ENCODE data around the gene BRCA2. TPM values are rescaled to one million over a fixed set of nuclear protein-coding genes. Genes with fewer than 3 reads are reported as not detected.

The BRCA2 gene
- total and polyA plus RNA-seq, 9 of the 15 experiments (the other 6 are each of a cell fraction or from before 2014, with no cell fraction given), result 4.1 to 17.3 (median 5.8) TPM

DNA sequence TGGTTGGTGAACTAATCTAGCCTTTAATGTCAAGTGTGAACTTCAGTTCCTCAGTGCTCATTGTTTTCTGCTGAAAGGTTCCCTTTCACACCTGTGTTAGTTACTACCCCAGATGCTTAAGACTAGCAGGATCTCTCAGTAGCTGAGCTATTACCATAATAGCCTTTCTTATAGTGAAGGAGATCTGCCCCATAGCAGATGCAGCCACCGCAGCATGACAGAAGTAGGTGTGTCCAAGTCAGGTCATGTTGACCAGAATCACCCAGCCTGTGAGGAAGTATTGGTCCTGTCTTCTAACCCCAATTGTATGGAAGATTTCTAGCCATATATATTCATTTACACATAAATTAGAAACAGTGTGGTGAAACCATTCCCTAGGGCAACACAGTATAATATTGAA is 37.5 kb upstream of the BRCA2 start:
- in situ Hi-C loops (cut with MboI) (no loop called here), intact Hi-C loops (cut with micrococcal nuclease) (no loop called here)
- DNase-seq (ENCODE audit: extremely low read depth in 1 of 4, low spot score in 3 of 4), result no peak
- 0% methylated on average over 1 of the region's 1 CpG for WGBS (ENCODE audit: insufficient coverage, low coverage, missing lambda C conversion rate)
- POLR2A ChIA-PET, result no interaction called here
- no peak for FAIRE-seq
- Histone ChIP-seq H3K9ac (ENCODE audit: insufficient read depth in 1 of 2, low read depth in 2 of 2, low read length in 2 of 2) (no peak overlapping the region), H3K4me2 (ENCODE audit: insufficient read depth, low read length) (no peak overlapping the region), H3K27me3 (ENCODE audit: control insufficient read depth in 2 of 2, insufficient read depth in 2 of 2, low read length in 2 of 2) (peaks cover 3 to 11% of the 10 kb centered on the region in 2 experiments; a peak in 4 of 5 replicates), H2AFZ (ENCODE audit: low read depth, low read length) (no peak overlapping the region), H3K27ac (ENCODE audit: extremely low read depth, low read depth, low read length) (no peak overlapping the region), H3K4me1 (replicated peaks in 1 of 2; ENCODE audit: control insufficient read depth in 2 of 2, insufficient read depth in 2 of 2, low read length in 2 of 2) (no peaks in the 10 kb centered on the region), H3K9me3 (replicated peaks; ENCODE audit: control insufficient read depth, insufficient read depth, low read depth, low read length) (no peaks in the 10 kb centered on the region), H3K4me3 (no peak overlapping the region), H3K9me1 (ENCODE audit: control insufficient read depth, insufficient read depth, low read length) (no peaks in the 10 kb centered on the region), H3K79me2 (ENCODE audit: control insufficient read depth, insufficient read depth, low read length) (no peaks in the 10 kb centered on the region), H3K36me3 (ENCODE audit: control insufficient read depth, insufficient read depth, low read length) (no peaks in the 10 kb centered on the region), H4K20me1 (replicated peaks; ENCODE audit: control insufficient read depth, insufficient read depth, low read length) (no peaks in the 10 kb centered on the region)
- CTCF ChIA-PET (ENCODE audit: low intra/inter-chr PET ratio), result no interaction called here
- no peak for ATAC-seq
- TF ChIP-seq SIN3B (IDR thresholded peaks at IDR 0.05; ENCODE audit: low read depth) (no peak), CREB1 (IDR thresholded peaks at IDR 0.05) (no peak), CREB1 (CRISPR knock-in tag; IDR thresholded peaks at IDR 0.05) (no peak), ZNF431 (CRISPR knock-in tag; IDR thresholded peaks at IDR 0.05) (no peak), ZNF695 (CRISPR knock-in tag; IDR thresholded peaks at IDR 0.05) (no peak)
- TF ChIP-seq, protein P1, sequence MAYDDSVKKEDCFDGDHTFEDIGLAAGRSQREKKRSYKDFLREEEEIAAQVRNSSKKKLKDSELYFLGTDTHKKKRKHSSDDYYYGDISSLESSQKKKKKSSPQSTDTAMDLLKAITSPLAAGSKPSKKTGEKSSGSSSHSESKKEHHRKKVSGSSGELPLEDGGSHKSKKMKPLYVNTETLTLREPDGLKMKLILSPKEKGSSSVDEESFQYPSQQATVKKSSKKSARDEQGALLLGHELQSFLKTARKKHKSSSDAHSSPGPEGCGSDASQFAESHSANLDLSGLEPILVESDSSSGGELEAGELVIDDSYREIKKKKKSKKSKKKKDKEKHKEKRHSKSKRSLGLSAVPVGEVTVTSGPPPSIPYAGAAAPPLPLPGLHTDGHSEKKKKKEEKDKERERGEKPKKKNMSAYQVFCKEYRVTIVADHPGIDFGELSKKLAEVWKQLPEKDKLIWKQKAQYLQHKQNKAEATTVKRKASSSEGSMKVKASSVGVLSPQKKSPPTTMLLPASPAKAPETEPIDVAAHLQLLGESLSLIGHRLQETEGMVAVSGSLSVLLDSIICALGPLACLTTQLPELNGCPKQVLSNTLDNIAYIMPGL (CRISPR knock-in tag; IDR thresholded peaks at IDR 0.05), result no peak
- TF ChIP-seq, protein P2, sequence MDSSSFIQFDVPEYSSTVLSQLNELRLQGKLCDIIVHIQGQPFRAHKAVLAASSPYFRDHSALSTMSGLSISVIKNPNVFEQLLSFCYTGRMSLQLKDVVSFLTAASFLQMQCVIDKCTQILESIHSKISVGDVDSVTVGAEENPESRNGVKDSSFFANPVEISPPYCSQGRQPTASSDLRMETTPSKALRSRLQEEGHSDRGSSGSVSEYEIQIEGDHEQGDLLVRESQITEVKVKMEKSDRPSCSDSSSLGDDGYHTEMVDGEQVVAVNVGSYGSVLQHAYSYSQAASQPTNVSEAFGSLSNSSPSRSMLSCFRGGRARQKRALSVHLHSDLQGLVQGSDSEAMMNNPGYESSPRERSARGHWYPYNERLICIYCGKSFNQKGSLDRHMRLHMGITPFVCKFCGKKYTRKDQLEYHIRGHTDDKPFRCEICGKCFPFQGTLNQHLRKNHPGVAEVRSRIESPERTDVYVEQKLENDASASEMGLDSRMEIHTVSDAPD (CRISPR knock-in tag; IDR thresholded peaks at IDR 0.05), result no peak
- BruUV-seq (replicated peaks), result no TSS peak
